HEK293 (cell line): Measurements from ENCODE around the gene AASDH.

Source experiments
- CTCF ChIA-PET: fragments of 350-600 bp; formaldehyde crosslinking; extraction: SDS; loops from one replicate; lab custom pipeline; 2021; ENCODE audit warnings: antibody characterized with exemption; lab: Yijun Ruan, JAX
- POLR2A ChIA-PET: fragments of 300-600 bp; formaldehyde crosslinking; extraction: SDS; loops from one replicate; lab custom pipeline; 2020; ENCODE audit warnings: antibody characterized with exemption, inconsistent platforms; lab: Yijun Ruan, JAX
- H3K27ac ChIP-seq: fragments of 200-500 bp; sonication (Bioruptor generic); 2 replicates; pipeline ENCODE4 v1.5.1; 2014; ENCODE audit warnings: low read depth, low read length, control low read depth, inconsistent platforms; ENCODE audit errors: extremely low read depth
- H3K36me3 ChIP-seq, 2 experiments: fragments of 200-500 bp in 1 of 2; sonication (Bioruptor generic) in 1 of 2; 1 replicate in 1 of 2; 2 replicates in 1 of 2; pipeline ENCODE4 v1.5.1; 2014 to 2017; ENCODE audit warnings: inconsistent platforms in 2 of 2, low read length in 2 of 2; ENCODE audit not compliant: control insufficient read depth in 2 of 2, insufficient read depth in 1 of 2
- H3K4me1 ChIP-seq: fragments of 200-500 bp; sonication (Bioruptor generic); 2 replicates; pipeline ENCODE4 v1.5.1; 2014; ENCODE audit warnings: mild to moderate bottlenecking, low read length, inconsistent platforms; ENCODE audit not compliant: control insufficient read depth, insufficient read depth
- H3K4me3 ChIP-seq: 2 replicates; pipeline ENCODE4 v1.5.1; 2011; ENCODE audit warnings: low read depth, mild to moderate bottlenecking, control low read depth, low read length, moderate library complexity
- H3K9me3 ChIP-seq: fragments of 200-500 bp; sonication (Bioruptor generic); 2 replicates; pipeline ENCODE4 v1.5.1; 2014; ENCODE audit warnings: low read depth, low read length, inconsistent platforms; ENCODE audit not compliant: control insufficient read depth, insufficient read depth
- PATZ1 ChIP-seq: fragments of 450-650 bp; formaldehyde crosslinking; IDR thresholded peaks from 2 replicates; pipeline ENCODE4 v1.5.1; 2016; ENCODE audit warnings: missing biosample characterization, missing genetic modification characterization
- PRDM10 ChIP-seq: fragments of 450-650 bp; formaldehyde crosslinking; IDR thresholded peaks from 2 replicates; pipeline ENCODE4 v1.5.1; 2016; ENCODE audit warnings: missing biosample characterization, missing genetic modification characterization
- YY2 ChIP-seq: fragments of 450-650 bp; formaldehyde crosslinking; IDR thresholded peaks from 2 replicates; pipeline ENCODE4 v1.5.1; 2016; ENCODE audit warnings: missing biosample characterization, missing genetic modification characterization
- ZBTB17 ChIP-seq: fragments of 450-650 bp; formaldehyde crosslinking; IDR thresholded peaks from 2 replicates; pipeline ENCODE4 v1.5.1; 2016; ENCODE audit warnings: missing biosample characterization, missing genetic modification characterization
- ZNF146 ChIP-seq: fragments of 450-650 bp; formaldehyde crosslinking; IDR thresholded peaks from 2 replicates; pipeline ENCODE4 v1.5.1; 2016; ENCODE audit warnings: missing biosample characterization, missing genetic modification characterization
- ZNF155 ChIP-seq: fragments of 450-650 bp; formaldehyde crosslinking; IDR thresholded peaks from 2 replicates; pipeline ENCODE4 v1.5.1; 2016; ENCODE audit warnings: missing biosample characterization, missing genetic modification characterization
- ZNF184 ChIP-seq: fragments of 450-650 bp; IDR thresholded peaks from 2 replicates; pipeline ENCODE4 v1.5.1; 2018; ENCODE audit warnings: missing biosample characterization, mild to moderate bottlenecking, missing genetic modification characterization
- ZNF239 ChIP-seq: fragments of 450-650 bp; formaldehyde crosslinking; IDR thresholded peaks from 2 replicates; pipeline ENCODE4 v1.5.1; 2016; ENCODE audit warnings: missing biosample characterization, missing genetic modification characterization
- ZNF311 ChIP-seq: fragments of 450-650 bp; formaldehyde crosslinking; IDR thresholded peaks from 2 replicates; pipeline ENCODE4 v1.5.1; 2017; ENCODE audit warnings: missing biosample characterization, missing genetic modification characterization, borderline replicate concordance
- ZNF350 ChIP-seq: fragments of 450-650 bp; formaldehyde crosslinking; IDR thresholded peaks from 2 replicates; pipeline ENCODE4 v1.5.0; 2017; ENCODE audit warnings: missing biosample characterization, mild to moderate bottlenecking, missing genetic modification characterization
- ZNF362 ChIP-seq: fragments of 450-650 bp; formaldehyde crosslinking; IDR thresholded peaks from 2 replicates; pipeline ENCODE4 v1.5.1; 2016; ENCODE audit warnings: missing biosample characterization, missing genetic modification characterization
- ZNF398 ChIP-seq: fragments of 450-650 bp; formaldehyde crosslinking; IDR thresholded peaks from 2 replicates; pipeline ENCODE4 v1.5.1; 2017; ENCODE audit warnings: missing biosample characterization, missing genetic modification characterization
- ZNF555 ChIP-seq: fragments of 450-650 bp; formaldehyde crosslinking; conservative IDR thresholded peaks from 2 replicates; pipeline ENCODE4 v1.5.1; 2017; ENCODE audit warnings: missing biosample characterization, mild to moderate bottlenecking, missing genetic modification characterization, inconsistent platforms
- ZNF585B ChIP-seq: fragments of 450-650 bp; formaldehyde crosslinking; IDR thresholded peaks from 2 replicates; pipeline ENCODE4 v1.5.1; 2016; ENCODE audit warnings: missing biosample characterization, missing genetic modification characterization
- ZNF600 ChIP-seq: fragments of 450-650 bp; formaldehyde crosslinking; IDR thresholded peaks from 2 replicates; pipeline ENCODE4 v1.5.1; 2016; ENCODE audit warnings: missing biosample characterization, missing genetic modification characterization
- ZNF645 ChIP-seq: fragments of 450-650 bp; formaldehyde crosslinking; IDR thresholded peaks from 2 replicates; pipeline ENCODE4; 2016; ENCODE audit warnings: missing biosample characterization, missing genetic modification characterization
- ZNF76 ChIP-seq: fragments of 450-650 bp; formaldehyde crosslinking; IDR thresholded peaks from 2 replicates; pipeline ENCODE4; 2016; ENCODE audit warnings: low read depth, missing biosample characterization, missing genetic modification characterization, borderline replicate concordance
- ZNF777 ChIP-seq: fragments of 450-650 bp; formaldehyde crosslinking; IDR thresholded peaks from 2 replicates; pipeline ENCODE4 v1.5.1; 2017; ENCODE audit warnings: missing biosample characterization, missing genetic modification characterization, borderline replicate concordance
- ZNF785 ChIP-seq: fragments of 450-650 bp; formaldehyde crosslinking; IDR thresholded peaks from 2 replicates; pipeline ENCODE4 v1.5.1; 2016; ENCODE audit warnings: missing biosample characterization, missing genetic modification characterization
- ZSCAN30 ChIP-seq: fragments of 450-650 bp; IDR thresholded peaks from 2 replicates; pipeline ENCODE4 v1.5.1; 2018; ENCODE audit warnings: missing biosample characterization, mild to moderate bottlenecking, missing genetic modification characterization, moderate library complexity
- TF ChIP-seq, protein P1 (sequence below): sonication (generic); formaldehyde crosslinking; IDR thresholded peaks from 2 replicates; pipeline ENCODE4 v1.8.1; 2022; ENCODE audit warnings: mild to moderate bottlenecking, moderate library complexity, missing genetic modification reagents

The AASDH gene

GRCh38 chr4:56409511-56410090, 22.3 kb upstream of the AASDH start:
- Histone ChIP-seq H3K36me3 (peaks cover 4 to 29% of the 10 kb centered on the region in 2 experiments; a peak in 2 of 3 replicates), H3K4me3 (no peak overlapping the region), H3K4me1 (peaks cover 4% of the 10 kb centered on the region), H3K27ac (no peak overlapping the region), H3K9me3 (no peaks in the 10 kb centered on the region)
- ChIA-PET POLR2A (interaction anchor here (1.4 to 2.5 kb wide), 2 partner anchors 22 to 26 kb away, joined by 12 to 13 read pairs; partner anchors contain the start of genes AASDH, PAICS and PPAT), CTCF (interaction anchor here (0.9 to 1.3 kb wide), 3 partner anchors 13 to 16 kb away, joined by 4 to 6 read pairs (median 4); no protein-coding TSS in a partner anchor)
- TF ChIP-seq ZNF239 (tag by site-specific recombination) (no peak), ZNF350 (tag by site-specific recombination) (no peak), ZNF362 (no peak), PATZ1 (tag by site-specific recombination) (no peak), ZNF785 (no peak), YY2 (tag by site-specific recombination) (no peak), ZNF585B (tag by site-specific recombination) (no peak), ZBTB17 (tag by site-specific recombination) (no peak)

DNA sequence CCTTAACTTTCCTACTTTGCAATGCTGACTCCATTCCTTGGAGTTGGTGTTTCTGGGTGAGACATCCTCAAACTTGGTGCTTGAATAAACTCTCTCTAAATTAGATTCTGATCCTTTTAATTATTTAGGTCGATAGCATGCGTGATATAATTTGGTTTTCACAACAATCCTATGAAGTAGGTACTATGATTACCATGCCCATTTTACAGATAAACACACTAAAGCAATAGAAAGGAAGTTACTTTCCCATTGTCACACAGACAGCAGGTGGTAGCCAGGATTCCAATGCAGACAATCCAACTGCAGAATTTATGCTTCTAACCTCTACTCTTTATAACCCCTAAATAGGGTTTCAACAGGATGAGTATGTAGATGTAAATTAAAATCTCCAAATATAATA, 21.7 kb upstream of the AASDH start:
- peaks cover 4 to 34% of the 10 kb centered on the region in 2 experiments; a peak in 2 of 3 replicates for H3K36me3 ChIP-seq
- CTCF ChIA-PET: no interaction called here
- TF ChIP-seq ZNF155: no peak
- no peak for TF ChIP-seq ZNF398 (tag by site-specific recombination)
- no peak for TF ChIP-seq PRDM10 (tag by site-specific recombination)
- TF ChIP-seq ZNF555 (tag by site-specific recombination): no peak
- no peak for TF ChIP-seq ZNF311 (tag by site-specific recombination)
- no peak for TF ChIP-seq ZNF600 (tag by site-specific recombination)
- TF ChIP-seq ZNF777 (tag by site-specific recombination): no peak
- no peak for TF ChIP-seq ZNF146 (tag by site-specific recombination)
- TF ChIP-seq ZNF645 (tag by site-specific recombination): no peak
- TF ChIP-seq ZNF785: no peak
- TF ChIP-seq, protein P1, sequence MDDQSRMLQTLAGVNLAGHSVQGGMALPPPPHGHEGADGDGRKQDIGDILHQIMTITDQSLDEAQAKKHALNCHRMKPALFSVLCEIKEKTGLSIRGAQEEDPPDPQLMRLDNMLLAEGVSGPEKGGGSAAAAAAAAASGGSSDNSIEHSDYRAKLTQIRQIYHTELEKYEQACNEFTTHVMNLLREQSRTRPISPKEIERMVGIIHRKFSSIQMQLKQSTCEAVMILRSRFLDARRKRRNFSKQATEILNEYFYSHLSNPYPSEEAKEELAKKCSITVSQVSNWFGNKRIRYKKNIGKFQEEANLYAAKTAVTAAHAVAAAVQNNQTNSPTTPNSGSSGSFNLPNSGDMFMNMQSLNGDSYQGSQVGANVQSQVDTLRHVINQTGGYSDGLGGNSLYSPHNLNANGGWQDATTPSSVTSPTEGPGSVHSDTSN (CRISPR knock-in tag): no peak
- no peak for TF ChIP-seq ZNF184 (tag by site-specific recombination)
- no peak for TF ChIP-seq ZSCAN30 (tag by site-specific recombination)
- no peak for TF ChIP-seq ZNF76 (tag by site-specific recombination)
- POLR2A ChIA-PET: interaction anchor here (1.1 kb wide), 1 partner anchor 21 kb away, joined by 4 read pairs; the partner anchor contains the start of gene AASDH
- H3K9me3 ChIP-seq: no peaks in the 10 kb centered on the region
- no peak overlapping the region for H3K27ac ChIP-seq
- H3K4me3 ChIP-seq: no peak overlapping the region
- H3K4me1 ChIP-seq: peaks cover 4% of the 10 kb centered on the region
